Ecto neural progenitor cell (in vitro differentiated cells): Measurements from ENCODE around the gene SCYL2.
"Not testable (repeated sequence)": the region's sequence is repeated elsewhere in the genome, so short reads cannot be mapped to it uniquely, and the experiment has no call there.

ENCODE experiments used
- DNase-seq: peaks from one replicate; pipeline ENCODE4 v3.0.0-alpha.2; 2018; ENCODE audit warnings: low spot score

The SCYL2 gene

DNA sequence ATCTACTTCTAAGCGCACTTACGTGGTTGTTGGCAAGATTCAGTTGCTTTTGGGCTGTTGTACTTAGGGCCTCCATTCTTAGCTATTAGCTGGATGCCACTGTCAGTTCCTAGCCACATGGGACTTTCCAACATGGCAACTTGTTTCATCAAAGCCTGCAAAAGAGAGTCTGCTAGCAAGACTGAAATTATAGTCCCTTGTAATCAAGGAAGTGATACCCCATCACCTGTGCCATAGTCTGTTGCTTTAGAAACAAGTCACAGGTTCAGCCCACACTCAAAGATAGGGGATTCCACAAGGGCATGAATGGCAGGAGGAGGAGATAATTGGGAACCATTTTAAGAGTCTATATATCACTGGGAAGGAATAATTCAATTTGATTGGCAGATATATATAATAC, 62.8 kb downstream of the SCYL2 start:
- DNase-seq = no peak

DNA sequence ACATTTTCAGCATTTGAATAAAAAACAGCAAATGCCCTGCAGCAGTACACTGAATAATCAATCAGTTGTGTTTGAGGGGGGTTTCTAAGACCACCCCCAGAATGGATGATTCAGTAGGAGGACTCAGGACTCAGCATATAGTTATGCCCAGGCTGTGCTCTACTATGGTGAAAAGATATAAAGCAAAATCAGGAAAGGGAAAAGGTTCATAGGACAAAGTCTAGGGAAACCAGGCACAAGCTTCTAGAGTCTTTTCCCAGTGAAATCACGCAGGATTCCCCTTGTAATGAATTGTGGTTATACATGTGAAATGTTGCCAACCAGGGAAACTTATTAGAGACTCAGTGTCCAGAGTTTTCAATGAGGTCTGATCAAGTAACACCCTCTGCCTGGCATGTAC, 64.9 kb downstream of the SCYL2 start:
- no peak for DNase-seq

DNA sequence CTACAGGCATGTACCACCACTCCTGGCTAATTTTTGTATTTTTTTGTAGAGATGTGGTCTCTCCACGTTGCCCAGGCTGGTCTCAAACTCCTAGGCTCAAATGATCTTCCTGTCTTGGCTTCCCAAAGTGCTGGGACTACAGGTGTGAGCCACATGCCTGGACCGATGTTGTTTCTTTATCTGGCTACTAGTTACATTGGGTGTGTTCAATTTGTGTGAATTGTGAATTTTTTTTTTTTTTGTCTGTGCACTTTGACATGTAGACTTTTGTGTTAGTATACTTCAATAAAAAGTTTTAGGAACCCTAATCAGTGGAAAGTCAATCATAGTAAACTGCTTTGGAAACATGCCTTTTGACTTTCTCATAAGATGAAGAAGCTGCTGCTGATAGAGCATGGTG, 65.9 kb downstream of the SCYL2 start:
- no peak for DNase-seq

DNA sequence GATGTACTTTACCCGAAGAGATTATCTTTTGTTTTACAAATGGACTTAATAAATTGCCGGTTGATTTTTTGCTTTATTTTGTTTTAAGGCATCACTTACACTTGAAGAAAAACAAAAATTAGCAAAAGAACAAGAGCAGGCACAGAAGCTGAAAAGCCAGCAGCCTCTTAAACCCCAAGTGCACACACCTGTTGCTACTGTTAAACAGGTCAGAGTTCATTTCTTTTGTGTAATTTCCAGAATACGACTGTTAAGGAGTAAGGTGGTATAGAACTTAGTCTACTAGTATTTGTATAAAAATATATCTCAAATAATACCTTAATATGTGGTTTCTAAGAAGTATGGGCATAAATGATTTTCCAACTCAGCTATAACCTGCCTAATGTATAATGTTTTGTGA, 70.3 kb downstream of the SCYL2 start:
- no peak for DNase-seq

DNA sequence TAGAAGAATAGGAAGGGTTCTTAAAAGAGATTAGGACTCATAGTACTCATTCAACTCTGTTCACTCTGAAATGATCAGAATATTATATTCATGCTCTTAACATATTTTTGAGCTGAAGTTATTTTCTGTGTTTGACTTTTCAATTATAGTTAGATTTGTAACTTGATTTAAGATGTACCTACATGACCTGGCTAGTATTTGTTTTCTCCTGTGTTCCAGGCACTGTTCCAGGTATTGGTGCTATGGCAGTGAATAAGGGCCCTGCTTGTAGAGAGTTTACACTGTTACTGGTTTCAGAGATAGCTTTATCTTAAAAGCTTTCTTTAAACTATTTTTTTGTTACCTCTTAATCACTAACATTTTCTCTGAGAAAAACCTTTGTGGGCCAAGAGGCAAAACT, 70.8 kb downstream of the SCYL2 start:
- DNase-seq = no peak

DNA sequence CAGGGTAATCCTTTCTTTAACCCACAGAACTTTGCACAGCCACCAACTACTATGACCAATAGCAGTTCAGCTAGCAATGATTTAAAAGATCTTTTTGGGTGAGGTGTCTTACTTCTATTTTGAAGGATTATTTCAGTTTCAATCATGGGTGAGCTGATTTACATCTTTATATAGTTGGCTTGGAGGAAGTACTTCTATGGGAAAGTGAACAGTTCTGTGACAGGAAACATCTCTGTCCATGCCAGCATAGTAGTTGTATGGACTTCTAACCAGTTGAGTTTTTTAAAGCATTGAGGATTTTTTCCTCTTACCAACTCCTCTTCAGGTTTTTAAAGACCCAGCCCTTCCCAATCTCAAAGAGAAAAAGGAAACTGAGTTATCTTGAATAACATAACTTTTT, 72.1 kb downstream of the SCYL2 start:
- DNase-seq = no peak

DNA sequence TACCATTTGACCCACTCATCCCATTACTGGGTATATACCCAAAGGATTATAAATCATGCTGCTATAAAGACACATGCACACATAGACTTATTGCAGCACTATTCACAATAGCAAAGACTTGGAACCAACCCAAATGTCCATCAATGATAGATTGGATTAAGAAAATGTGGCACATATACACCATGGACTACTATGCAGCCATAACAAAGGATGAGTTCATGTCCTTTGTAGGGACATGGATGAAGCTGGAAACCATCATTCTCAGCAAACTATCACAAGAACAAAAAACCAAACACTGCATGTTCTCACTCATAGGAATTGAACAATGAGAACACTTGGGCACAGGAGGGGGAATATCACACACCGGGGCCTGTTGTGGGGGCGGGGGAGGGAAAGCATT, 75.9 kb downstream of the SCYL2 start:
- DNase-seq = not testable (repeated sequence)

DNA sequence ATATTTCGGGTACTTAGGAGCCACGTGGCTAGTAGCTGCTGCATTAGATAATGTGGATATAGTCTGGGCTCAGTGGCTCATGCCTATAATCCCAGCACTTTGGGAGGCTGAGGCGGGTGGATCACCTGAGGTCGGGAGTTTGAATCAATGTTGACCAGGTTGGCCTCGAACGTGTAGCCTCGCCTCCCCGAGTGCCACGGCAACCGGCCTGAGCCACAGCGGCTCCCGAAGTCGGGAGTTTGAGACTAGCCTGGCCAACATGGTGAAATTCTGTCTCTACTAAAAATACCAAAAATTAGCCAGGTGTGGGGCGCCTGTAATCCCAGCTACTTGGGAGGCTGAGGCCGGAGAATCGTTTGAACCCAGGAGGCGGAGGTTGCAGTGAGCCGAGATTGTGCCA, 77.4 kb downstream of the SCYL2 start:
- not testable (repeated sequence) for DNase-seq

DNA sequence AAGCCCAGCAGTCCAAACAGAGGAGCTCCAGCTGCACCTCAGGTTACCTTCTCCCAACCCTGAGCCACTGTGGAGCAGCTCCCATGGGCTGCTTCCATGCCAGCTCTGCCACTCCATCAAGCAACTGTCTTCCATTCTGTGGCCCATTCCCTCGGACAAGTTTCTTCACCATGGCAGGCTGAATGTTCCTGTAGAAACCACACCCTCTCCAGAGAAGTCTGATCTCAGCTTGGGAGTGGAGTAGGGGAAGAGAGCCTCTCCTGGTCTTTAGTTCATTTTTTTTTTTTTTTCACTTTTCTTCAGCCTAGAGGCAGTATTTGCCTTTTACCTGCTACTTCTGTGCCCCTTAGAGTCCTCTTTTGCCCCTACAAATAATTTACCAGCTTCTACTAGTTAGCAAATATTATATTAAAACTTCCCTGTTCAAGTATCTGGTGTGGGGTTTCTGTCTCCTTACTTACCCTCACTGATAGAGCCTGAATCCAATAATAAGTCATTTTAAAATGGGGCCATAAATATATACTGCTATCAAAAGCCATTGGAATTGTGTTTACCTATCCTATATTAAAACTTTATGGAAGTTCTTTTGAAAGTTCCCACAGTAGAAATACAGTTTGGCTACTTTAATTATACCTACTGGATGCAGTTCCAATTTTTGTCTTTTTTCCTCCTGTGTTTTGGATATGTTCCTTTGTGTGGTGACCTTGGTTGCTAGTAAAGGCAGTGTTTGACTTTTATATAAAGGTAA, 78.2 kb downstream of the SCYL2 start:
- no peak for DNase-seq

DNA sequence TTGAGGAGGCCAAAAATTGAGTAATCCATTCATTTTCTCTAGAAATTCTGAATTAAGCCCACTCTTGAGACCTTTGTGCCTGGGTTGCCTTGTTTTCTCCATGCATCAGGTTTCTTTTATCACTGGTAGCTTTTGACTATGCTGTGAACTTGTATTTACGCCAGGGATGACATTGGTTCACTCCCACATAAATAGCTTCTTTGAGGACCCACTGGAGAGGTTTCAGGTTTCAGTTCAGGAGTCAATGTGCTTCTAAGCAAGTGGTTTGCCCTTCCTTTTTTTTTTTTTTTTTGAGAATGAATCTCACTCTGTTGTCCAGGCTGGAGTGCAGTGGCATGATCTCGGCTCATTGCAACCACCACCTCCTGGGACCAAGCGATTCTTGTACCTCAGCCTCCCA, 79.7 kb downstream of the SCYL2 start:
- no peak for DNase-seq

DNA sequence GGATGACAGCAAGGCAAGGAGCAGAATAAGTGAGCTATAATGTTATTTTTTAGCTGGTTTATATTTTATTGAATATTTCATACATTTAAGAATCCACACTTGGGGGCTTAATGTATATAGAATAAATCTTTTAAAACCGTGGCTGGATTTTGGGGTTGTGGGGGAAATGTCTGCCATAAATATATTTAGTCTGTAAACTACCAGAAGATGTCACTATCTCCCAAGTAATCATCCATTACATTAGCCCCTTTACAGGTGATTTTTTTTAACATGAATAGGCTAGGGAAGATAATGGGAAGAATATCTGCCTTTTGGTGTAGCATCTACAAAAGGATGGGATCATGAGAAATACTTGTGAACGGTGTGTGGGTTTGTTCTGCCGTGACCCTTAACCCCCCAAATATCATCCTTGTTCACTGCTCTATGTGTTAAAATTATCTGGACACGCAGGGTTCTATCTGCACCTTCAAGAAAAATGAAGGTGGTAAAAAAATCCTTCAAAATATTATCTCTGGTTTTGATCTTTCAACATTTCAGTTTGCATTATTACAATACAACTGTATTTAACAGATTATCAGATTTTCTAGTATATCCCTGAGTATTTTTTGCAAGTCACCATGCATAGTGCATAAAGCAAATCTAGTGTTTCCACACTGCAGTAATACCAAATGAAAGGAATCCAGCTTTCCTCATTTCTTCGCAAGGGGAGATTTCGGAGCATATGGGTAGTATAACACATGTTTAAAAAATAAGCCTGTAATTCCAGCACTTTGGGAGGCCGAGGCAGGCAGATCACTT, 81.9 kb downstream of the SCYL2 start:
- DNase-seq = no peak

DNA sequence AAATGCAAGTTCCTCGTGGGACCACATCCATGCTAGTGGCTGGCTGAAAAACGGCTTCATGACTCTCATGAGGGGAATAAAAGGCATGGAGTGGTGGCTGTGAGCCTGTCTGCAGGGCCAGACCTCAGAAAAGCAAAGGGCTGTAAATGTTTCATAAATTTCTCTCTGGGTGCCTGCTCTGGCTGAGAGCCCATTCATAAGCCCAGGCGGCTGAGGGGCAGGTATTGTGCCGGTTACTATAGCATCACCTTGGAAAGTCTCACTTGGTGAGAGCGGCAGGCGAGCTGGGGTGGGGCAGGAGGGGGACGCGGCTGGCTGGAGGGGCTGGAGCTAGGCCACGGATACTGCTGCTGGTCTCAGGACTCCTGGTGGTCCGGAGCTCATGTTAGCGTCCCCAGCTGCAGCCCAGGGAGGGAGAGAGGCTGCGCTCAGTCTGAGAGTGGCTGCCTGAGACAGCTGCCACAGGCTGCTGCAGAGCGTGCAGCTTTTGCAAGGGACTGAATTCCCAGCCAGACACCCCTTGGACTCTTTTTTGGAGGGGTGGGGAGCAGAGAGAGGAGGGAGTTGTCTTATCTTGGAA, 89.8 kb downstream of the SCYL2 start, which contains the start of gene SLC17A8:
Gene SLC17A8 (plus strand): TSS at position 431 of the 580 bp plus-strand sequence. CDS start 318 bp downstream, outside the sequence.
- peak; percentile 80 for DNase-seq

DNA sequence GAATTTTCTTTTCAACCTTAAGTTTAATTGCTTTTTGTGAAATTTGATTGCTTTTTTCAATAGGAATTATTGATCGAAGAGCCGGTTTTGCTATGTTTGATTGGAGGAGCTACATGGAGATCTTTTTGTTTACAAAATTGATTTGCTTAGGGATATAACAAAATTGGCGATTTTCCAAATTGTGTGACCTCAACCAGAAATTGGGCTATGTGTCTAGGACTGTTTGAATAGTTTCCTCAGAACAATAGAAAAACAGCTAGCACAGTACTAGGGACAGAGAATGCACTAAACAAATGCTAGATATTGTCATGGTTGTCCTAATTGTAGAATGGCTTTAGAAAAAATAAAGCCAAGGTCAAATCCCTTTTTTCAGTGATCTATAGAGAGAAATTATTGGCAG, 92.3 kb downstream of the SCYL2 start:
- DNase-seq = no peak

DNA sequence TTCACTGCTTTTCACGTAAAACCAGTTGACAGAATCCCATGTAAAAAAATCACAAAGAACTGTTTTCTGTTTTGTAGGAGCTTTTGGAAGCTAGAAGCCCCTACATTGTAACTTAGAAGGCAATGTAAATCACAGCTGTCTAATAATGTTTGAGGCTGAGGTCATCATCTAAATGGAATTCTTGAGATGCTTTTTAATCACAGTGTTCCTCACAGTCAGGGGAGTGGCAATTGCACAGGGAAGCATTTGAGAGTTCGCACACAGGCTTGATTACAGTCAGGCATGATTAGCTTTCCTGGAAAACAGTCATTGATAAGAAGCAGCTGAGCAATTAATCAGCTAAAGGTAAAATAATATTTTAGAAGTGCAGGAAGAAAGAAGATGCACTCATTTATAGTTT, 92.8 kb downstream of the SCYL2 start:
- no peak for DNase-seq

DNA sequence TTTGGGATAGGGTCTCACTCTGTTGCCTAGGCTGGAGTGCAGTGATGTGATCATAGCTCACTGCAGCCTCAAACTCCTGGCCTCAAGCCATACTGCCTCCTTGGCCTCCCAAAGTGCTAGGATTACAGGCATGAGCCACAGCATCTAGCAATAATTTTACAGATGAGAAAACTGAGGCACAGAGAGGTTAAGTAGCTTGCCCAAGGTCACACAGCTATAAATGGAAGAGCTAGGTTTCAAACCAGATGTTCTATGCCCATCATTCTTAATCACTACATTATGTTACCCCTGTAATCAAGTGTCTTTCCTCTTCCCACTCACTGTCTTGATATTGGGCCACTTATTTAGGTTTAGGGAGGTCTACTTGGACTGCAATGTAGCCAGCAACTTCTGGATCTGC, 93.5 kb downstream of the SCYL2 start:
- DNase-seq = no peak

DNA sequence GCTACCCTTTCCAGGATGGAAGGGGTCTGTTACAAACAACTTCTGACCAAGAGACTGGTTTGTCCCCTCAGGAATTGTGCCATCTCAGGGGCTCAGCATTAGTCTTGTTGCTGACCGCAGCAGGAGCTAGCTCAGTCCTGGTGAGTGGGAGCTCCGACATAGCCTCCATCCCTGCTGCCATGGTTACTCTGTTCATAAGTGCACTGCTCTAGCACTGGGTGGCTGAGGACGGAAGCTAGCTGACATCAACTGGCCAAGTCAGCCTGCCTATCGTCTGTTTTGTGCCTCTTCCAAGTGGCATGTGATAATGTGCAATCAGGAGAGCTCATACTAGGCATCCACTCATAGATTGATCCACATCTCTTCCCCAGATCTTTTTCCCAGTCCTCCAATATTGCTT, 97.3 kb downstream of the SCYL2 start:
- peak; percentile 31 for DNase-seq

DNA sequence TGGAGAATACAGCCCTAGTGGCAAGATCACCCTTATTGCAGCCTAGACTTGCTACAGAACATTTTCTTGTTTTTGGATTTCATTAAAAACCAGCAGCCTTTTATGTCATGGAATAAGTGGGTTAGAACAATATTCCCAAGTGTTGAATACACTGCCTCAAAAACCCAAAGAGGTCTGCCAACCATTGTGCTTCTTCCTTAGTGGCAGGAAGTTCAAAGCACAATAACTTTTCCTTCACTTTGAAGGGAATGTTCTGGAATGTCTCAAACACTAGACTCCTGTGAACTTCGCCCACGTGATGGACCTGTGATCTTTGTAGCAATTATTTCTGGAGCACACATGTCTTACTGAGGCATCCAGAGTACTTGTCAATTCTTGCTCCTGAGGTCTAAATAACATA, 98.4 kb downstream of the SCYL2 start:
- DNase-seq = no peak

DNA sequence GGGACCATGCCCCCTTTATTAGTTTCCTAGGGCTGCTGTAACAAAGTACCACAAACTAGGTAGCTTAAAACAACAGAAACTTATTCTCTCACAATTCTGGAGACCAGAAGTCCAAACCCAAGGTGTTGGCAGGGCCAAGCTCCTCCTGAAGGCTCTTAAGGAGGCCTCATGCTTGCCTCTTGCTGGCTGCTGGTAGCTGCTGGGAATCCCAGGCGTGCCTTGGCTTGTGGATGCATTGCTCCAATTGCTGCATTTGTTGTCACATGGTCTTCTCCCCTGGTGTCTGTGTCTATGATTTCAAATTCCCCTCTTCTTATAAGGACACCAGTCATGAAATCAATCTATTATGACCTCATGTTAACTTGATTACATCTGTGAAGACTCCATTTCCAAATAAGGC, 101.1 kb downstream of the SCYL2 start:
- DNase-seq = no peak

DNA sequence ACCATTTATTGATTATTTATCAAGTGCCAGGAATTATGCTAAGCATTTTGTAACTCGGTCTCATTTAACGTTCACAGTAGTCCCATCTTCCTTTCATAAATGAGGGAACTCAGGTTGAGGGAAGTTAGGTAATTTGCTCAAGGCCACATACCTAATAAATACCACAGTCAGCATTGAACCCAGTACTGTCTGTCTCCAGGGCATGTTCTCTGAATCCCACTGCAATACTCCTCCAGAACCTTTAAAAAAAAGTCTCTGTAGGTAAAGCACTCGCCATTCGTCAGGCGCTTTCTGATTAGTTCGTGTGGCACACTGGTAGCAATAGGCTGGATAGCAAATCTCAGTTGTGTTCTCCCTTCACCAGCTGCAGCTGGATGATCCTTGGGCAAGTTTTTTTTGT, 104.2 kb downstream of the SCYL2 start:
- DNase-seq = no peak

DNA sequence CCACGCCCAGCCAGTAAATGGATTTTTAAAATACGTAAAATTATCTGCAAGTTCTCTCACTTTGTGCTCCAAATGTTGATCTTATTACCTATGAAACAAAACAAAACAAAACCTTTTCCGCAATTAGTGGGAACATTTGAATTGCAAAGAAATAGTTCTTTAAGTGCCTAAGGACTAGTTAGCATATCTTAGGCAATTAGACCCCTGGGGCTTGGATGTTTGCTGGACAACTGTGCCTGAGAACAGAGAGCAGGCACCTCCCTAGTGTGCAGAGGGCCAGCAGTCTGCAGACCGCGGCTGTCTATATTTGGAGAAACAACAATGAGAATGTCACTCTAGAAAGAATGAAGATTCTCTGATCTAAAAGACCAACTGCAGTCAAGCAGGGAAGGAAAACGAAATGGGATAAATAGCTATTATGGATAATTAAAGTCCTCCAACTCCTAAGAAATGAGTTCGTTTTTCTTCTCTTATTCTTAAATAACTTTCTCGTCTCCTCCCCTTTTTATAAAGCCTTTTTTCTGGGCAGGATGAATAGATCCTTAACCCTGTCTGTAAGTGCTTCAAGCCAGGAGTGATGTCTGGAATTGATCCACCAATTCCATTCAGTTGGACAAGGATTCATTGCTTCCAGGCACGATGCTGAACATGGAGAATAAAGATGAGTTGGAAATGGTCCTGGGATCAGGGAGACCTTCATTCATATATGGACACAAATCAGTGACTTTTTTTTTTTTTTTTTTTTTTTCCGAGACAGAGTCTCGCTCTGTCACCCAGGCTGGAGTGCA, 106.1 kb downstream of the SCYL2 start:
- no peak for DNase-seq

DNA sequence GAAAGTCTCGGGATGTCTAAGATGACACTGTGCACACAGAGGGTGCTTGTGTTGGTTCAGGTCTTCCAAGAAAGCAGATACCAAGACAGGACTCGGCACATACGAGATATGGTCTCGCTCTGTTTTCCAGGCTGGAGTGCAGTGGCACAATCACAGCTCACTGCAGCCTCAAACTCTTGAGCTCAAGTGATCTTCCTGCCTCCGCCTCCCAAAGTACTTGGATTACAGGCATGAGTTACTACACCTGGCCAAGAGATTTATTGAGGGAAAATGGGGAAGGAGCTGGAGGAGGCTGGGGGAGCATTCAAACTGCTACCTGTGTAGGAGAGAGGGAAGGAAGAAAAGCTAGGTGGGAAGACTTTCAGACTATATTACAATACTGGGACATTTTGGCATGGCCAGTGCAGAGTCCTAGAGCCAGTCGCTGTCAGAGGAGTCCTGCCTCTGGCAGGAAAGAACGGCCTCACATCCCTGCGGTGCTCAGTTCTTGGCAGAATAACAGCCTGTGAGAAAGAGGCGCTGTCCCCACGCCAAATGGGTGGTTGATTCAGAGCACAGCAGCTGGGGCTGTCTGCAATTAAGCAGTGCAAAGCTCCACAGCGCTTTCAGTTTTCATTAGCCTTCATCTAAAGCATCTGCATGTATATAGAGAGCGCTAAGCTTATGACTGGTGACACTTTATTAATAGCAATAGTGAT, 108.2 kb downstream of the SCYL2 start:
- no peak for DNase-seq

DNA sequence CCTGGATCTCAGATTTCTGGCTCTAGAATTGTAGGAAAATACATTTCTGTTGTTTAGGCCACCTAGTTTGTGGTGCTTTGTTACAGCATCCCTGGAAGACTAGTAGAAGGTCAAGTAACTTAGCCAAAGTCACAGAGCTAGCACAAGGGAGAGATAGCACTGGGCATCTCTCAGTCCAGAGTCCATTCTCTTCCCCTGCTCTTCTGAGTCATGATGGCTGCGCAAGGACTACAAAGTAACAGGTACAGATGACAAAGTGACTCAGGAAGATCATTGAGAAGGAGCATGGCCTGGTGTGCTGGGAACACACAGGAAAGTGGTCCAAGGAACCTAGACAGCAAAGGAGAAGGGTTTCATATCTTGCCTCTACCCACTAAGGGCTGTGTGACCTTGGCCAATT, 109.2 kb downstream of the SCYL2 start:
- DNase-seq = no peak
